Pulmonary artery endothelial cell (primary cell): Measurements from ENCODE around the gene CDC42BPB. TPM values are rescaled to one million over a fixed set of nuclear protein-coding genes. Genes with fewer than 3 reads are reported as not detected.

Experiments used
- DNase-seq: peaks from one replicate; pipeline ENCODE4 v3.0.0-alpha.2; 2011; ENCODE audit warnings: low read depth, low spot score
- total RNA-seq: library from RNA; depleted of rRNA; stranded (reverse); fragments of >200 nt; gene quantifications from 2 replicates; pipeline ENCODE4 v1.2.3, GENCODE V29; 2014

The CDC42BPB gene
- total RNA-seq, 1 donor from 2014 or later = 113 TPM

DNA sequence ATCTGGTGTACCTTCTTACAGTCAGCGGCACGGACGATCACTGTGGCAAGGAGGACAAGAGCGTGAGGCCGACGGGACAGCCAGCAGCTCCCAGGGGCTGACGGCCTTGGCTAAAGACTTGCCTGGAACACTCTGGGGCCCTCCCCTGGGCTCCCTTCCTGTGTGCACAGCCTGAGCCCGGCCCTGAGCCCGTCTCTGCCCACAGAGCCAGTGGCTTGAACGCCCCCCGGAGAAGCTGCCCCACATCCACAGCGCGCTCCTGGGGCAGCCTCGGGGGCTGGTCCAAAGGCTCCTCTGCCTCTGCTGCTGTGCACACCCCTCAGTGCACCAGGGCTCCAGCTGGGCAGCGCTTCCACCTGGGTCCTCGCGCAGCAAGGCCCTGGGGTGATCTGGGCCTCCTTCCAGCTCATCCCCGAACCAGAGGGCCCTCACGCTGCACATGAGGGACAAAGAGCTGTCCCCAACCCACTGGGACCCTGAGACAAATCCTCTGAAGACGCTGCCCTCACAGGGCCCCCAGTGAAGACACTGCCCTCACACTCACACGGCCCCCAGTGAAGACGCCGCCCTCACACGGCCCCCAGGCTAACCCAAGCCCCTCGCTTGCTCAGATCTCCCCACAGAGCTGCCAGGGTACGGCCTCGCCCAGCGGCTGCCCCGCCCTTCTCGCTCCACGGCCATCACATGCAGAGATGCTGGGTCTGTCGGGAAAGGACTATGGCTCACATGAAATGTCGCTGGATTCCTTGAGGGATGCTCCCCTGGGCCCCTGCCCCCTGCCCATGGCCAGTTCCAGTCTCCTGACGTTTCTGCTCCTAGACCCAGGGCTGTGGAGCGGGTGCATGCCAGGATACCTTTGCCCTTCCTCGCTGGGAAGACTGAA is 112.7 kb downstream of the CDC42BPB start:
- no peak for DNase-seq

DNA sequence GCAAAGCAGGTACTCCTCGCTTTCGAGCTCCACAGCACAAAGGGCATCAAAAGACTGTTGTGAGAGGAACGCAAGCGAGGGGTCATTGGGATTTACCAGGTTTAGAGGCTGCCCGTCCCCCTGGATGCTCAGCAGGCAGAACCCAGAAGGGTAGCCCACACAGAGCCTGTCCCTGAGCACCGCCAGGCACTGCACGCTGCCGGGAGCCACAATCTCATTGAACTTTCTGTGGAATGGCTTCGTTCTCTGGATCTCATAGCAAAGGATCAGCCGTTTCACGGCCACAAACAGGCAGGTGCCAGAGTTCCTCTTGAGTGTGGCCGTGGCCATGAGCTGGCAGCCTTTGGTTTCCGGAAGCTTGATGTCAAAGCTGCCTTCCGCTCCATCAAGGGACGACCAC is 113.4 kb downstream of the CDC42BPB start:
- DNase-seq = no peak

DNA sequence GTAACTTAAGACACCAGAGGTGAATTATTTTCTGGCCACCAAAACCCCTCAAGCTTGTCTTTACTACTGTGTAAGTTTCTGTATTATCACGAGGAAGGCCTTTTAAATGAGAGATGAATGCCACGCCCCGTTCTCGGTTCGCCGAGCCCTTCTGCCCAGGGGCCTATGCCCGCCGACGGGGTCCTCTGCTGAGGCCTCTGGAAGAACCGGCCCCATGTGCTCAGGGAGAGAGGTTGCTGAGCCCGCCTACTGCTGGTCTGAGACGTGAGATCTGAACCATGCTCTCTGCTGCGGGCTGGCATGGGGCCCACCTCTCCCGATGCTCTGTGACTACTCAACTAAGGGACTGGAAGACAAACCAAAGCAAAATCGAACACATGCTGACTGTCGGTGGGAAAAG is 113.9 kb downstream of the CDC42BPB start:
- DNase-seq = no peak

DNA sequence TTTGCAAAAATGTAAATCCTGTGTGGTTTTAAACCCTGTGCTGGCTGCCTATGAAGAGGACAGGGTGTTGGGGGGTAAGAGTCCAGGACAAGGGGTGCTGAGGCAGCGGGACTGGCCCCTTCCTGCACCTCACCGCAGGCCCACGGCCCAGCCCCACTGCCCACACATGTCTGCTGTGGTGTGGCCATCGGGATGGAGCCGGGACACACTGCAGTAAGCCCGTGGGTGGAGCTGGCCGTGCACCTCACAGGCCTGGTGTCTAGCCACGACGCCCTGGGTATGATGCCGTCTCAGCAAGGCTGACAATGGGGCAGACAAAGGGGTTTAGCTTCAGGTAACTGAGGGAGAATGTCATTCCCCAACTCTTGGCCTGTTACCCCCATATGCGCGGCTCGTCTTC is 115.3 kb downstream of the CDC42BPB start:
- no peak for DNase-seq

DNA sequence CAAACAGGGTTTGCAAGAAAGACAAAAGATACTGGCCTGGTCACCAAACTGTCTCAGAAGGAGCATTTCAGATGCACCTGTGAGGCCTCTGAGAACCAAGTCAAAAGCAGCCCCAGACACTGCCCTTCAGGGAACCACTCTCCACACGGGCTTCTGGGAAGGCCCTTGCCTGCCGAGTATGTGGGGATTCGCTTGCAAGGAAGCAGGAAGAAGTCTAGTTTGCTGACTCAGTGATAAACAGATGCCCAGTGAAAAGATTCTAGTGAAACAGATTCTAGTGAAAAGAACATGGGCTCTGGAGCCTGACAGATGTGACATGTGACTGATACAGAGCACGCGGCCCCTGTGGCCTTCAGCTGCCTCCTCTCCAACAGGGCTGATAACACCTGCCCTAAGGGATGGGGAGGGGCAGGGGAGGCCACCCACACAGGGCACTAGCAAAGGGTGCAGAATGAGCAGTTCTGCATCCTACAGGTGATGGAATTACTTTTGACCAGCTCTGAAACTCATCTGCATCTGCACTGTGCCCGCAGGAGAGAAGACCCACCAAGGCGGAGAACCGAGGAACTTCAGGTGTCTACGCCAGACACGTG is 115.8 kb downstream of the CDC42BPB start:
- no peak for DNase-seq

DNA sequence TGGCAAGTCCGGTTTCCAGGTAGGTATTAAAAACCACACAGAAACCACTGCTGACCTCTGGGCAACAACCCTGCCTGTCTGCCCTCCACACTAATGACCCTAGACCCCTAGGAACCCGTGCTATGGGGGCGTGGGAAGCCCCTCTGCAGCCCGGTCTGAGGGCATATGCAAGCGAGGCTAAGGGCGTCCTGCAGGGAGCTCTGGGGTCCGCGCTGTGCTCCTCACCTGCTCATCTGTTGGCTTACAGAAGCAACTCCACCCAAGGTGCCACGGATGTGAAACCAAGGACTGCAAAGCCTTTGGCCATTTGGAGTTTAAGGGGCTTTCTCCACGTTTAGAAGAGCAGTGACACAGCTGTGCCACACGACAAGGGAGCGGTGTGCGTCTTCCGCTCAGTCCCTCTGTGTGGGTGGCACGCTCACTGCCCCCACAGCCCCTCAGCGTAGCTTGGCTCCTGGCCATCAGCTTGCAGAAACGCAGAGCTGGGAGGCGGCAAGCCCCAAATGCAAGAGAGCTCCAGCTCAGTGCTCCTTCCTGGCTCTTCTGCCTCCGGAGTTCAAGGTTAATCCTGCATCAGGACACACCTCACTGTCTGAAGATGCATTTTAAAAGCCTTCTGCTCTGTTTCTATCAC is 116.5 kb downstream of the CDC42BPB start:
- no peak for DNase-seq

DNA sequence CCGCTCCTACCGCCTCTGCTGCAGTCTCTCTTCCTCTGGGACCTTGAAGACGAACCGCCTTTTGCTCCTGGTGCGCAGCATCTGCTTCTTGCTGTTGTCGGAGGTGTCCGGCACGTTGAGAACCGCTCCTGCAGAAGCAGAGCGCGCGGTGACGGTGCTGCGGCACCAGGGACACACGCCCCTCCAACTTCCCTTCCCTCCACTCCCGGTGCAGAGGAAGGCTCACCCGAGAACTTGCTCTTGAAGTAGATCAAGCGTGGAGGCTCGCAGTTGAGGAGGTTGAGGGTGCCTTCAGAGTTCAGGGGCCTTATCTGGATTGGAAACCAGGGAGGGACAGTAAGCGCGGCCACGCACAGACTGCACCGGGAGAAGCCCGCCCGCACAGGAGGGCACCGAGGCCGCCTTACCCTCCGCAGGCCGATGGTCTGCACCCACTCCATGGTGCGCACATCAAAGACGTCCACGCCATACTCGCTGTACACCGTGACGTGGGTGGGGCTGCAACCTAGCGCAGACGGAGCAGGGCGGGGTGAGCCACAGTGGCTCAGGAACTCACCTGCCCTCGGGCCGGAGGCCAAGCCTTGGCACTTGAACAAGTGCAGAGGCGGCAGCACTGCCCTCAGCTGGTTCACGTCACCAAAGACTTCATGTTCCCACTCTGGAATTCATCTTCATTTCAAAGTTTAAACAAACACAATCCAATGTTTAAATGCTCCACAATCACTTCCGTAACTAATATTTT is 117.4 kb downstream of the CDC42BPB start:
- no peak for DNase-seq

DNA sequence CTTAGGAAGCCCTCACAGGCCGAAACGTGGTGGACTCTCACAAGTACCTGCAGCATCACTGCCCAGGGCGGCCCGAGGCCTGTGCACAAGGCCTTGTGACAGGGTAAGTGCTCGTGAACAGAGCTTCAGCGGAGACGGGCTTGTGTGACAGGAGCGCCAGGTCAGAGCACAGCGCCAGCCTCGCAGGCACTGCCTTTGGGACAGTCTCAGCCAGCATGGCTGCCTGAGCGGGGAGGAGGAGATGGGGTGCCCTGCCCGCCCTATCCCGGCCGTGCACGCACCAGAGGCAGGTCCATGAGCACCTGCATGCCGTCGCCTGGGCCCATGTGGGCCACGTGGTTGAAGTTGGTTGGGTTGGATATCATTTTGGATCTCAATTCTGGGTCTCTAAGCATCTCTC is 118.0 kb downstream of the CDC42BPB start:
- no peak for DNase-seq

DNA sequence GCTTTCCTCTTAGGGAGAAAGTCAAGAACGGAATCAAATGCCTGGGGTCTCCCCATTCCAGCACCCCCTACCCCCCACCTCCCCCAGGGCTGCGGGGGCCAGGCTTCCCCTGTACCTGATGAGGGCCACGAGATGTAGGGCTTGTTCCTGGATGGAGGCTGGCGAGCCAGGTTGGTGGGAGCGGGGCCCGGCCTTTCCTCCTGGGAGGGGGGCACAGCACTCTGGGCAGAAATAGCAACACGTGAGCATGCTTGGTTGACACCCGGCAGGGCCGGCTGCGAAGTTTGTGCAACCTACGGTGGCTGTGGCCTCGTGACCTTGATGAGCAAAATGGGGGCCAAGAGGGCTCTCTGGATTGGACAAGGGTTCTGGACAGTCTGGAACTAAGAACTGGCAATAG is 119.2 kb downstream of the CDC42BPB start:
- DNase-seq = no peak

DNA sequence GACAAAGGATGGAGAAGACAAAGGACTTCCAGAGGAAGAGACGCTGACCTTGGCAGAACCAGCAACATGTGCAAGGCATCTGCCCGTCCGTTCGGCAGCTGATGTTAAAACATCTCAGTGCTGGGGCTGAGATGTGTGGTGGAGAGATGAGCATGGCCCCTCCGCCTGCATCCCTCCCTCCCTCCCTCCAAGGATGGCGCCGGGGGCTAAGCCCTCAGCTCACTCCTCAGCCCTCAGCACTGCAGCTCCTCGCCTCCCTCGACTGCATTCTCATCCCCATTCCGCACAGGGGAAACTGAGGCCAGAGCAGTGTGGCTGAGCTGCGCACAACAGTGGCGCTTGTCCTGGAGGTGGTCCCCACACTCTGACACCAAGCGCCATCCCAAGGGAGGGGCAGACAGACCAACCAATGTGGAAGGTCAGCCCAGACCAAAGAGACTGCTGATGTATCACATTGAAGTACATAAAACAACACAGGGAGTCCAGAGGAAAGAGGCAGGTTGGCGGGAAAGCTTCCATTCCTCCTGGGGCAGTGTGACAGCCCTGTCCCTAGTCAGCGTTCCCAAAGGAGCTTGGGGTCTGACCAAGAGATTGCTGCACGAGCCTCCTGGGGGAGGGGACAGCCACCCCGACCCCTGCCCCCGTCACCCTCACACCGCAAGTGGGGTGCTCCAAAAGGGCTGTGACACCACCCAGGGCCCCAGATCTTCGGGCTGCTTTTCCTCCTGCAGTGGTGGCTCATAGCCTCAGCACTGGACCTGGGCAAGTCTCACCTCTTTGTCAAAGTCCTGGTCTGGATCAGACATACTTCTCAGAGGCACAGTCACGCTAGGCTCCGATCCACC is 119.8 kb downstream of the CDC42BPB start:
- DNase-seq = no peak

DNA sequence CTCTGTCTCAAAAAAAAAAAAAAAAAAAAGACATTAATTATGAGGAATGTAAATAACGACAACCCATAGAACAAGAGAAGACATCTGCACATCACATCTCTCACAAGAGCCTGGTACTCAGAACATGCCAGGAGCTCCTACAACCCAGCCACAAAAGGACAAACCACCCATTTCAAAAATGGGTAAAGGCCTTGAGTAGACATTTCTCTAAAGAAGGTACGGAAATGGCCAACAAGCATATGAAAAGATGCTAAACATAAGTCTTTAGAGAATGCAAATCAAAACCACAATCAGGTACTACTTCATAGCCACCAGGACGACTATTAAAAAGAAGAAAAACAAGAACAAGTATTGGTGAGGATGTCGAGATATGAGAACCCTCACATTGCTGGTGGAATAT is 121.6 kb downstream of the CDC42BPB start:
- no peak for DNase-seq

DNA sequence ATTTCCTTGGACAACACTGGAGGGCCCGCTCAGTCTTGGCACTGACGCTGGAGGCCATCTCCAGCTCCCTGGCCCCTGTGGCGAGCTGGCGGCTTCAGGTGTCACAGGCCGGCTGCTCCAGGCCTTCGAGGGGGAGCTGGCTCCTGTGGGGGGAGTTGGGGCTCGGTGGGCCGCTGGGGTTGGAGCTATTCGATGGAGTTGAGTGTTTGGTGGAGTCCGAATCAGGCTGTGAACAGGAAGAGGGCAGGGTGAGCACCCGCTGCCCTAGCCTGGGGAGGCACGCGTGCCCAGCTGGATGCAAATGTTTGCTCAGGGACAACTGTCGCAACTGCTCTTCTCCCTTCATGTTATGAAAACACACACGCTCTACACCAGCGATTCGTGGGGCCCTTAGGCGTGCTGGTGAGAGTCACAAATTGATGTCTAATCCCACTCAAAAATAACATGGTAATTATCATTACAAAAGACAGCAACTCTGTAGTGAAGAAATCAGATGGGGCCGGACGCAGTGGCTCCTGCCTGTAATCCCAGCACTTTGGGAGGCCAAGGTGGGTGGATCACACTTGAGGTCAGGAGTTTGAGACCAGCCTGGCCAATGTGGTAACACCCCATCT is 123.6 kb downstream of the CDC42BPB start:
- no peak for DNase-seq

DNA sequence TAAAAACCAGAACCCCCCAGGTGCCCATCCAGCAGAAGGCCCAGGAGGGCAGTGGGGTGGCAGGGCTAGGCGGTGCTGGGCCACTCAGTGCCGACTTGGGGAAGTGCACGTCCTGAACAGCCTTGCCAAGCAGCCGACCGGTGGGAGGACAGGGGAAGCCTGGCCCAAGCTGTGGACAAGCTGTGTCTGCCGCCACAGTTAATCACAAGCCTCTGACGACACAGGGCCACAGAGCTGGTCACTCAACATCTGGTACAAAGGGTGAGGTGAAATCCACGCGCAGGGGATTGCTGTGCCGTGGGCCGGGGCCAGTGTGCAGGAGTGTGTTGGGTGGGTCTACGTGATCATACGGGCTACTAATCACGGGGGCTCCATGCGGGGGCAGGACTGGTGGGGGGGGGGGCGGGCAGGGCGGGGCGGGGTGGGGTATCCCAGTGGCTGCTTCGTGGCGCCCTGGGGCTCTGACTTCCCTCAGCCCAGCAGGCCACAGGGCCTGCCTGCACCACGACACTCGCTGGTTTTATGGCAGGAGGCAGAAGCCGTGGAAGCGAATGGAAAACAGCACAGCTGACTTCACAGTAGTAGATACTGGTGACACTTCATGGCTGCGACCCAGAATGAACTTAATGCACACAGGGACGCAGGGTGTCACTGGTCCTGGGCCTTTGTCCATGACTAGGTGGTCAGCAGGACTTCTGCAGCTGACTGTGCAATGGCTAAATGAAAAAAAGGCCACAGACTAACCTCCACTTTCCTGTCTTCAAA is 124.7 kb downstream of the CDC42BPB start:
- no peak for DNase-seq

DNA sequence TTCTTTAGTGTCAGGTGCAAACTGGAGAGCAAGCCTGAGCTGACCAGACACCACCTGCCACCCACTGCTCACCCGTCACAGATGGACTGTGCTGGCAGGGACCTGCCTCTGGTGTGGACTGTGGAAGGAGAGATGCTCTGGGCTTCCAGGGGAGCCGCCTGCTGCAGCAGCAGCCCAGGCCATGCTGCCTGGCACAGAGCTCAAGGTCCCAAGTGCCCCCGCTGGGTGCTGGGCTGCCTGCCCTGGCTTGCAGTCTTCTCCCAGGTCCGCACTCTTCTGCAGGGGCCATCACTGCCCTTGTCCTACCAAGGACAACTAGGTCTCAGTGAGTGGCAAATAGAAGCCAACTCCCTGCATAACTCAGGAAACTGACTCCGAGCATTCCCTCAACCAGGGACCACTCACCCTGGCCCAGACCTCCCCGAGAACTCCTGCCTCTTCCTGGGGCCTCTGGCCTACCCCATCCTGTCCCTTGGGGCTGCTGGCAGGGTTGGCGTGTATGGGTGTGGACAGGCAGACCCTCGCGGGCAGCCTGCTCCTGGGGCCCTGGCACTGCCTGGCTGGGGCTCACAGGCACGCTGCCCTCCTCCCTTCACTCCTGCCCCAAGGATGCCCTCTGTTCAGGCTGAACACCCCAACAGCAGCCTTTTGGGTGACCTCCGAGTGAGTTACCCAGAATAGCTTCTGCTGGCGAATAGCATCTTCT is 125.6 kb downstream of the CDC42BPB start:
- DNase-seq = no peak

DNA sequence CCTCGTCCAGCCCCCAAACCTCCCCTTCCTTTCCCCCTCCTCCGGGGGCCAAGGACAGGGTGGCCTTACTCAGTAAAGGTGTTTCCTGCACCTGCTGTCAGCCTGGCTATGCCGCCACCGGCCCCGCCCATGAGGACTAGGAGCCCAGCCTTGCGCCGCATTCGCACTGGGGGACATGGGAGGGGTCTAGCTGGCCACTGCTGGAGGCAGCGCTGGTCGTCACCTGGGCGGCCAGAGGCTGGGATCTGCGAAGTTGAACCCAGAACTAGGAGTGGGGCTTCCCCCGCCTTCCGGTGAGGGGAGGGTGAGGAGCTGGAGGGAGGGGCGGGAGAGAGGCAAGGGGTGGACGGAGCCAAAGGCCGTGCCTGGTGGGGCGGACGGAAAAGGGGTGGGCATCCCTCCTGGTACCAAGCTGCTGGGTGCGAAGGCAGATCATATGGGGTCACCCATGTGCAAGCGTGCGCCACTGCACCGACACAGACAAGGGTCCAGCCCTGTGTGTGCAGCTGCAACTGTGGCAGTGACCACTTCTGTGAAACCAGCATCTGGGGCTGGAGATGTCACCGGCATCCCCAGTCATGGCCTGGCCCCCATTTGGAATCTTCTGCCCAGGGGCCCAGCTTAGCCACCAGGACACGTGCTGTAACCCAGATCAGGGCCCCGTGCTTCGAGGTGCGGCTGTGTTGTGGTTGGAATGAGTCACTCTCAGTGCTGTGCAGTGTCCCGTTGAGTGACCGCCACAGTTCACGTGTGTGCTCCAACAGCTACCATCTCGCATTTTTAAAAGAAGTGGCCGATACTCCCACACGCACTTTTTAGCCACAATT is 126.4 kb downstream of the CDC42BPB start:
- no peak for DNase-seq

DNA sequence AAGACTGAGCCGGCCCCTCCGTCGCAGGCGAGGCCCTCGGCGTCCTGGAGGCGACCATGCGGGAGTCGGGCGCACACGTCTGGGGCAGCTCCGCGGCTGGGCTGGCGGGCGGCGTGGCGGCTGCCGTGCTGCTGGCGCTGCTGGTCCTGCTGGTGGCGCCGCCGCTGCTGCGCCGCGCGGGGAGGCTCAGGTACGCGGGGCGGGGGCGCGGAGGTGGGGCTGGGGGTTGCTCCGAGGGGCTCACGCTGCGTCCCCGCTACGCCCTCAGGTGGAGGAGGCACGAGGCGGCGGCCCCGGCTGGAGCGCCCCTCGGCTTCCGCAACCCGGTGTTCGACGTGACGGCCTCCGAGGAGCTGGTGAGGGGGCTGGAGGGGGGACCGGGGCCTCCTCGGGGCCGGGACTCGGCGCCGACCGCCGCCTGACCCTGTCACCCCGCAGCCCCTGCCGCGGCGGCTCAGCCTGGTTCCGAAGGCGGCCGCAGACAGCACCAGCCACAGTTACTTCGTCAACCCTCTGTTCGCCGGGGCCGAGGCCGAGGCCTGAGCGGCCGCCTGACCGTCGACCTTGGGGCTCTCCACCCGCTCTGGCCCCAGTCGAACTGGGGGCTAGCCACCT is 127.1 kb downstream of the CDC42BPB start:
- DNase-seq = no peak

DNA sequence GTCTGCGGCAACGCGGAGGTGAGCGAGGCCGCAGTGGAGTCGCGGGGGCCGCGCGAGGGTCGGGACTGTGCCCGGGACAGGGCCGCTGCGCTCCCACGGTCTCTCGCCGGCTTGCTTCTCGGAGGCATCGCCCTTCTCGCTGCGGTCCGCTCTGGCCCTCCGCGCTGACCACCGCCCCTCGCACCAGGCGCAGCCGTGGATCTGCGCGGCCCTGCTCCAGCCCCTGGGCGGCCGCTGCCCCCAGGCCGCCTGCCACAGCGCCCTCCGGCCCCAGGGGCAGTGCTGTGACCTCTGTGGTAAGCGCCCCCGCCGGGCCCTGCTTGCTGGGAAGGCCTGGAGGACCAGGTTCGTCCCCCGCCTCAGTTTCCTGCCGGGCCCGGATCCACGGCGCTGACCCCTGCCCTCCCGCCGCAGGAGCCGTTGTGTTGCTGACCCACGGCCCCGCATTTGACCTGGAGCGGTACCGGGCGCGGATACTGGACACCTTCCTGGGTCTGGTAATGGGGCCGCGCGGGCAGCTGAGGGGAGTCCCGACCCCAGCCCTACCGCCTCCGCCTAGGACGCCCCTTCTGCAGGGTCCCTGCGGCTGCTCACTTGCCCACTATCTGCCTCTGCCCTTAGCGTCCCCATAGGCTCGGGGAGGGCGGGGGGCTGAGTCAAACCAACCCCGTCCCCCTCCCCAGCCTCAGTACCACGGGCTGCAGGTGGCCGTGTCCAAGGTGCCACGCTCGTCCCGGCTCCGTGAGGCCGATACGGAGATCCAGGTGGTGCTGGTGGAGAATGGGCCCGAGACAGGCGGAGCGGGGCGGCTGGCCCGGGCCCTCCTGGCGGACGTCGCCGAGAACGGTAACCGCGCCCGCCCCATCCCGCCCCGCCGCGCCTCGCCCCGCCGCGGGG is 127.9 kb downstream of the CDC42BPB start:
- no peak for DNase-seq
